Mucosa of stomach (tissue), 1 donor: ENCODE data around the gene MAPKAPK3.

Source experiments
- H3K27me3 ChIP-seq: one replicate; pipeline ENCODE4 v1.7.0; 2013; ENCODE audit warnings: mild to moderate bottlenecking, low read length; ENCODE audit not compliant: control insufficient read depth, insufficient read depth
- H3K36me3 ChIP-seq: one replicate; pipeline ENCODE4 v1.7.0; 2013; ENCODE audit warnings: low read length; ENCODE audit not compliant: control insufficient read depth, insufficient read depth
- H3K4me1 ChIP-seq: one replicate; pipeline ENCODE4 v1.7.0; 2013; ENCODE audit warnings: mild to moderate bottlenecking, low read length; ENCODE audit not compliant: control insufficient read depth, insufficient read depth
- H3K4me3 ChIP-seq: one replicate; pipeline ENCODE4 v1.7.0; 2013; ENCODE audit warnings: low read length
- H3K9ac ChIP-seq: one replicate; pipeline ENCODE4 v1.7.0; 2013; ENCODE audit warnings: mild to moderate bottlenecking, low read length, moderate library complexity
- H3K9me3 ChIP-seq: one replicate; pipeline ENCODE4 v1.7.0; 2013; ENCODE audit warnings: mild to moderate bottlenecking, low read length, moderate library complexity; ENCODE audit not compliant: control insufficient read depth
- donor health status: Pancreatic carcinoma.

The MAPKAPK3 gene

DNA sequence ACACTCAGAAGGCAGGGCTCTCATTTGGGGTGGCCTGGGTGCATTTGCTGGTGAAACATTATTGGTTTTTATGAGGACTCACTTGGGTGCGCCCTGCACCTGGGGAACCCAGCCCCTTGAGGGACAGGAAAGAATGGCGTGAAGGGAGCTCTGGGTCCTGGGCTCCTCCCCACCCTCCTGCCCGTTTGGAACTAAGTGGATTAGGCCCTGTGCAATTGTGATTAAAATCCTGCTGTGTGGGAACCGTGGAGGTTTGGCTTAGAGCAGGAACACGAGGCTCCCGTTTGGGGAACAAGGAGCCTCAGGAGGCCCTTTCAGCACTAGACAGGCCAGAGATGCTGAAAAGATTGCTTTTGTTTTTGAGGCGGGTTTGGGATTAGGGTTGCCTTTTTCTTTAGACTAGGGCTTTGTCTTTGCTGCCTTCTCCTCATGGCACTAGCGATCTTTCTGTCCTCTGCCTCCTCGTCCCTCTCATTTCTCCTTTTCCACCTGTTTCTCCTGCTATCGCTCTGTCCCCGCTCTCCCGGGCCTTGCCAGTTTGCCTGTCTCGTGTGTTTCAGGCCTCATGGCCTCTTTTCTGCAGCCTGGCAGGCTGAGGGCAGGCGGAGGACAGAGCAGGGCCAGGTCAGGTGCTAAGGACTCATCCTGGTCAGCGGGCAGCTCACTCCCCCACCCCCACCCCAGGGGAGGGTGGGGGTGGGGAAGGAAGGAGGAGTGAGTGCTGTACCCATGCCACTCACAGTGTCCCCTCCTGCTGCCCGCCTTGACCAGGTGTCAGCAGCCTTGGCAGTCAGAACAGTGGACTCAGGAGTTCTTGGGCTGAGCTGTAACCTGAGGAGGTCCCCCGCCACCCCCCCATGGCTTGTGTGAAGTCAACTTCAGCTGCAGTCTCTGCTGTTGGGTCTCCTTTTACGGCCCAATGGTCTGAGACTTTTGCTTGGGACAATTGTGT is 8.6 kb downstream of the MAPKAPK3 start:
- Histone ChIP-seq H3K9ac (no peak overlapping the region), H3K36me3 (no peaks in the 10 kb centered on the region), H3K4me3 (no peak overlapping the region), H3K9me3 (no peaks in the 10 kb centered on the region), H3K4me1 (peaks cover 34% of the 10 kb centered on the region), H3K27me3 (no peaks in the 10 kb centered on the region)

DNA sequence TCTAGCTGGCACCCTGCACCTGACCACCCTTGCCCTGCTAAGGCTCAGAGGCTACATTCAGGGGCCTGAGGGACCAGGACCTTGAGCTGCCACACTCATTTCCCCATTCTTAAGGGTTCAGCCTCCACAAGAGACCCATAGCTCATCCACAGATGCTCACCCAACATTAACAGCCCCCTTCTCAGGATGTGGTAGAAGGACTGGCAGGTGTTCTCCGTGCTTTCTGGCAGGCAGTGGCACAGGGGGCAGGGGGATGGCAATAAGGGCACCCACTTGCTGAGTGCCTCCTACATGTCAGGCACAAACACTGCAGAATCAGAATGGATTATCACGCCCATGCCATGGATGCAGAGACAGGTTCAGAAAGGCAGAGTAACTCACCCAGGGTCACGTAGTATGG is 9.4 kb downstream of the MAPKAPK3 start:
- no peaks in the 10 kb centered on the region for H3K36me3 ChIP-seq
- H3K9ac ChIP-seq = no peak overlapping the region
- no peaks in the 10 kb centered on the region for H3K9me3 ChIP-seq

DNA sequence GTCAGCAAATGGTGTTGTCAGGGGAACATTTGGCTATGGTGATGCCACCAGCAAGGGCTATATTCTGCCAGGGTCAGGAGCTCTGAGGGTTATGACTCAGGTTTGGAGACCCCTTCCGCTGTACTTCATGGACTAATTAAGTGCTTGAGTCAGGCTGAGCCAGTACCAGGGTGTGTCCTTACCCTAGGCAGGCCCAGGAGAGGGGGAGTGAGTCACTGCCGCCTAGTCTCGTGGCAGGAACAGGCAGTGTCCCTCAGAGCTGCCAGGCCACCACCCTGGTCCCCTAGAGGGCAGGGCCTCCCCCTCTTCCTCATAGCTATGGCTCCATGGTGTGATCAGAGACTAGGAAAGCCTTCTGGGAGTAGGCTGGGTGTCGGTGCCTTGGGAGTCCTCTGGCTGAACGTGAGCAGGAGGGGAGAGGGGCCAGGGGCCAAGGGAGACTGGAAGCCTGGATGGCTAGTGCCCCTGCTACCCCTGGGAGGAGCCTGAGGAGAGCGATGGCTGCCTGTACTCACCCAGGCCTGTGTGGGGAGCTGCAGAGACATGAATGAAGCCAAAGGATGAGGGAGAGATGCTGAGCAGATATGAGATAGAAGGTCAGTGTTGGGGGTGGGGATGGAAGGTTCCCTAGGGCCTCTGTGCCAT is 10.6 kb downstream of the MAPKAPK3 start:
- no peaks in the 10 kb centered on the region for H3K9me3 ChIP-seq
- no peak overlapping the region for H3K4me3 ChIP-seq
- H3K9ac ChIP-seq = no peak overlapping the region
- H3K4me1 ChIP-seq = peaks cover 34% of the 10 kb centered on the region
- H3K27me3 ChIP-seq = no peaks in the 10 kb centered on the region
- H3K36me3 ChIP-seq = no peaks in the 10 kb centered on the region

More for the DNA sequence above, 9.4 kb downstream of the MAPKAPK3 start:
- H3K4me1 ChIP-seq = peaks cover 34% of the 10 kb centered on the region
- H3K4me3 ChIP-seq = no peak overlapping the region
- no peaks in the 10 kb centered on the region for H3K27me3 ChIP-seq

DNA sequence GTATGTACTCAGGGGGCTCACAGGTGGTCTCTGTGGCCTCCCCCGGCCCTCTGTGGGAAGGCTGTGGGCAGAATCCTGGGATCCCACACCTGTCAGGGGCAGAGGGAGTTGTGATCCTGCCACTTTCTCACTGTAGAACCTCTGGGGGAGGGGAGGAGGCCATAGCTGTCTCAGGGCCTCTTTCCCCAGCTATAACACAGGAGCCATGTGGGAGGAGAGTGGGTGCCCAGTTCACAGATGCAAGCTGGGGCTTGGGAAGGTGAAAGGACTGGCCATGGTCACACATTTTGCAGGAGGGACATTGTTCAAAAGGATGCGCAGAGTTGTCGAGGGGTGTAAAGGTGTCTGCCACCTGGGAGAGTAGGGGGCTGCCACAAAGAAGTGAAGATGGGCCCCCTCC is 11.7 kb downstream of the MAPKAPK3 start:
- no peaks in the 10 kb centered on the region for H3K27me3 ChIP-seq
- no peak overlapping the region for H3K4me3 ChIP-seq
- H3K9me3 ChIP-seq = no peaks in the 10 kb centered on the region
- no peaks in the 10 kb centered on the region for H3K36me3 ChIP-seq
- H3K9ac ChIP-seq = no peak overlapping the region
- H3K4me1 ChIP-seq = peaks cover 31% of the 10 kb centered on the region

DNA sequence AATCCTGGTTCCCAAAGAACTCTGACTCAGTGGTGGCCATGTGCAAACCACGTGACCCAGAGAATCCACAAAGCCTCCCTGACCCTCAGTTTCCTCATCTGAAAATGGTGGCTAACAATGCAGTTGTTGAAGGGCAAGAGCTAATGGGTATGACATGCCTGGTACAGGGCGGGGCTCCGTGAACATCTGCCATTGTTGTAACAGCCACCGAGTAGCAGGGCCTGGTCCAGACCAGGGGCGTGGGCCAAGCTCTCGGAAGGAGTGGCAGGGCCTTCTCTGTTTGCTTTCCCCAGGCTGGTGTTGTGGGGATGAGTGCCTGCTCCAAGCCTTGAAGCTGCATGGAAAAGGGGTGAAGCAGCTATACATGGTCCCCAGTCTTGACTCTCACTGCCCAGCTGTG is 13.4 kb downstream of the MAPKAPK3 start:
- no peaks in the 10 kb centered on the region for H3K9me3 ChIP-seq
- H3K36me3 ChIP-seq = no peaks in the 10 kb centered on the region
- H3K27me3 ChIP-seq = no peaks in the 10 kb centered on the region
- no peak overlapping the region for H3K4me3 ChIP-seq
- no peak overlapping the region for H3K9ac ChIP-seq
- H3K4me1 ChIP-seq = peaks cover 18% of the 10 kb centered on the region

DNA sequence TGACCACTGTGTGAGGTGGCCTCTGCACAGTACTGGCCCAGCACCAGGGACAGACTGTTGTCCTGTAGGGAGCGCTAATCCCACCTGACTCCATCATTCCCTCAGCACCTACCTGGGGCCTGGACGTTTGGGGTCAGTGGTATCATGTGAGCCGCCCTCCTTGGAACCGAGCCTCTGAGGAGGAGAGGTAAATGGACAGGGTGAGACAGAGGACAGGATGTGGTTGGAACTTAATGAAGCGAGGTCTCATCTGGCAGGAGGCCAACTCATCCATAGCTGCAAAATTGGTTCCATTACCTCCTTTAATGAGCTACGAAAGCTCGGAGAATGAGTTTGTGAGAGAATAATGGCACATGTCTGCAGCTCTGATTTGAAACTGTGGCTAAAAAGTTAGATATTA is 13.9 kb downstream of the MAPKAPK3 start:
- Histone ChIP-seq H3K4me1 (peaks cover 18% of the 10 kb centered on the region), H3K4me3 (no peak overlapping the region), H3K9me3 (no peaks in the 10 kb centered on the region), H3K36me3 (no peaks in the 10 kb centered on the region), H3K27me3 (no peaks in the 10 kb centered on the region), H3K9ac (no peak overlapping the region)

DNA sequence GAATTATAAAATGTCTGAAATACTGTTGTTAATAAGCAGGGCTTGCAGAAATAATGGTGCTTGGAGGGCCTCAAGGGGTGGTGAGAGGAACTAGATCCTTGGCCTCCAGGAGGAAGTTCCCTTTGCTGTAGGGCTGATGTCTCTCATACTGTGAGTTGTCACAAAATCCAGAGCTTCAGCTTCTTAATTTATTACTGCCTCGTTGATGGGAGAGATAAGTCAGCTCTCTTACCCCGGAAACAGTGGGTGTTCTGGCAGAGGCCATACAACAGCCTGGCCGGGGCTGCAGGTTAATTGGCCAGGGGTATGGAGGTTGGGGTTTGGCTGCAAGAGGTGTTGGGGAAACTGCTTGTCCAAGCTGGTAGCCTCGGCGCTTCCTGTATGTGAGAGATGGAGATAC is 15.5 kb downstream of the MAPKAPK3 start:
- Histone ChIP-seq H3K4me1 (peaks cover 14% of the 10 kb centered on the region), H3K36me3 (no peaks in the 10 kb centered on the region), H3K27me3 (no peaks in the 10 kb centered on the region), H3K9me3 (no peaks in the 10 kb centered on the region), H3K4me3 (no peak overlapping the region), H3K9ac (no peak overlapping the region)

DNA sequence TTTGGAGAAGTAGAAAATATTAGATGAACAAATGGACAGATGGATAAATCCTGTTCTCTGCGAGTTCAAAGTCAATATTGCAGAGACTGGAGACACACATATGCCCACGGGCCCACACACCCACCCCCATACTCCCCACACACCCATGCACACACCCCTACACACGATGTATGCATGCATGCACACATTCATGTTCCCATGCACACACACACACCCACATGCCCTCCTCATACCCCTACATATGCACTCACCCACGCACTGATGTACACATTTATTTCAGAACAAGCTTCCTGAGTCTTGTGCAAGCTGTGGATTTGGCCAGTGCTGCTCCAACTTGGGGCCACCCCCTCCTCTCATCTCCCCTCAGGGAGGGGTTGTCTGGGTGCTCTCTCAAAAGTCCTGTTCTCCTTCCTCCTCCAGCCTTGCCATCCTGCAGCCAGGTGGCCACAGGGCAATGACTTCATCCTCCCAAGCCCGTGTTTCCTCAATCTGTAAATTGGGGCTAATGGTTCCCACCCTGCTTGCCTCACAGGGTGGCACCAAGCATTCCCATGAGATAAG is 16.4 kb downstream of the MAPKAPK3 start:
- Histone ChIP-seq H3K36me3 (no peaks in the 10 kb centered on the region), H3K9ac (no peak overlapping the region), H3K9me3 (no peaks in the 10 kb centered on the region), H3K4me3 (no peak overlapping the region), H3K27me3 (no peaks in the 10 kb centered on the region), H3K4me1 (peaks cover 8% of the 10 kb centered on the region)

DNA sequence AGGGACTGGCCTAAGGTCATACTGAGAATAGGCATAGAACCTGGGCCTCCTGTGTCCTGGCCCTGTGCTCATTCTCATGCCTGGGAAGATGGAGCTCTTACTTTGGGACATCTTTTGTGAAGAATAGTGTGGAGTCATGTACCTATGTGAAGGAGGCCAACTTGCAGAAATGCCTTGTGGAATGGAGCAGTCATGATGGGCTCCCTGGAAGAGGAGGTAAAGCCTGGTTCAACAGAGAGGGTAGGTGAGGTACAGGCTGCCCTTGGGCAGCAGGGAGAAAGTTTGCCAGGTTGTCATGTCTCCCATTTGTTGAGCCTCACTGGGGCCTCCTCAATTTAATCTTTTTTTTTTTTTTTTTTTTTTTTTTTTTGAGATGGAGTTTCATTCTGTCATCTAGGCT is 18.1 kb downstream of the MAPKAPK3 start:
- Histone ChIP-seq H3K9ac (no peak overlapping the region), H3K36me3 (no peaks in the 10 kb centered on the region), H3K4me3 (no peak overlapping the region), H3K27me3 (no peaks in the 10 kb centered on the region), H3K9me3 (no peaks in the 10 kb centered on the region), H3K4me1 (peaks cover 3% of the 10 kb centered on the region)

DNA sequence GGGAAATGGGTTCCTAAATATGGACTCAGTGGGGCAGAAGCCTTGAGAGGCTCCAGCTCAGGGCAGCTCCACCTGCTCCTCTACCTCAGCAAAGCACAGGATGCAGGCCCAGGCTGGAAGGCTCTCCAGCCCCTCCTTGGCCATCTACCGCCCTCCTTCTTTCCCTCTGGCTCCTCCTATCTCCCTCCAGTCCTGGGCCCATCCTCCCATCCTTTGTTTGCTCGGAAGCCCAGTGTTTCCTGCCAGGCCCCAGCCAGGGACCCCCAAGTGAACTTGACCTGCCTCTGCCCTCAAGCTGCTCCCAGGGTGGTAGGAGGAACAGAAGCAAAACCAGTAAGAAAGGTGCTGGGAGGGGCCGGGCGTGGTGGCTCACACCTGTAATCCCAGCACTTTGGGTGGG is 20.1 kb downstream of the MAPKAPK3 start:
- H3K4me1 ChIP-seq = no peaks in the 10 kb centered on the region

DNA sequence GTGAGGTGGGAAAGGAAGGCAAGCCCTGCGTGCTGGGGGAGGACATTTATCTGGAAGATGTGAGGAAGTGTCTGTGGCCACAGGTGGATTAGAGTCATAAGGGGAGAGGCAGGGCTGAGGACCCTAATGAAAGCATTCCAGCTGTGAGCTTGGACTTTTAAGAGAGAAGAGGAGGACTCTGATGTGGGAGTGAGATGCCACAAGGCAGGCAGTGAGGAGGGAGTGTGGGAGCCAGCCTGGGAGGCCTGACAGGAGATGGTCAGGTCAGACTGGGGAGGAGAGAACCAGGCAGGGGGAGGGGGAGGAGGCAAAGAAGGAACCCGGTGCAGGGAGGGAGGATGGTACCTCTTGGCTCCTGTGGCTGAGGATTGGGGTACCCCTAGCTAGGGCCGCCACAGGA is 21.0 kb downstream of the MAPKAPK3 start:
- no peaks in the 10 kb centered on the region for H3K36me3 ChIP-seq
- no peaks in the 10 kb centered on the region for H3K9me3 ChIP-seq
- H3K4me3 ChIP-seq = no peak overlapping the region
- H3K27me3 ChIP-seq = no peaks in the 10 kb centered on the region
- no peaks in the 10 kb centered on the region for H3K4me1 ChIP-seq
- no peak overlapping the region for H3K9ac ChIP-seq

More for the DNA sequence above, 20.1 kb downstream of the MAPKAPK3 start:
- no peak overlapping the region for H3K9ac ChIP-seq
- no peaks in the 10 kb centered on the region for H3K27me3 ChIP-seq
- no peaks in the 10 kb centered on the region for H3K36me3 ChIP-seq
- no peaks in the 10 kb centered on the region for H3K9me3 ChIP-seq
- no peak overlapping the region for H3K4me3 ChIP-seq

DNA sequence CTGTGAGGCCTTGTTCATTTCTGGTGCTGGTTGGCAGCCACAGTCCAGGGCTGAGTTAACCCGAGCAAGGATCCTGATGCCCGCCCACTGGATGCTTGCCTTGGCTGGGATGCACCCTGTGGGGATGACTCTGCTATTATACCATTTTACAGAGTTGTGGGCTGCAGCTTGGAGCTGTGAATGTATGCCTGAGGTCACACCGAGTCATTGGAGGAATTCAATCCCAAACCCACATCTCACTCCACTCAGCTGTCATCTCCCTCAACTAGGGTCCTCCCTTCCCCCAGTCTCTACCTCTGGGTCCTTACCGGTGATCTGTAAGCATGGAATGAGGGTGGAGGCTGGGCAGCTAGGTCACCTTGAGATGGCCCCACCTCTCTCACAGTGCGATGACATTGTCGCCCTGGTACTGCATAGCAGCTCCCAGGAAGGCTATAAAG is 22.1 kb downstream of the MAPKAPK3 start:
- Histone ChIP-seq H3K27me3 (no peaks in the 10 kb centered on the region), H3K9ac (no peak overlapping the region), H3K4me1 (no peaks in the 10 kb centered on the region)

More for the DNA sequence above, 22.1 kb downstream of the MAPKAPK3 start:
- Histone ChIP-seq H3K9me3 (no peaks in the 10 kb centered on the region), H3K36me3 (no peaks in the 10 kb centered on the region), H3K4me3 (no peak overlapping the region)
